ENCODE results near the gene ADRB2. TPM values are rescaled to one million over a fixed set of nuclear protein-coding genes. Genes with fewer than 3 reads are reported as not detected.

The ADRB2 gene
- total RNA-seq, 1 donor, result under 0.01 TPM

DNA sequence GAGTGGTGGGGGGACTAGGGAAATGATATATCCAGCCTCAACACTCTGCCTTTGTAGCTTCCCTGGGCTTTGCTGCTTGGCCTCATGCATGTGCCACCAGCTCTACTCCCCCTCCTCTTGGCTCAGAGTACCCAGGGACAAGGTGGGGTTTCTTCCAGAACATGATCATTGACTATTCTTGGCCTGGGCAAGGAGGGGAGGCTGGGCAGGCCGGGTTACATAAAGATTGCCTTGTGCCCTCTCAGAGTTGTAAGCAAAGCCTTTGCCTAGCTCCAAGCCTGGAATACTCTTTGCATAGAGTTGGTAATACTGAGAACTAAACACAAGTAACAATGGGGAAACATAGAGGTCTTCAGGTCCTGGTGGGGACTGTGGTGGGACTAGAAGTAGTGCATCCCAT is 11.9 kb downstream of the ADRB2 start:
- H3K9me3 ChIP-seq (ENCODE audit: low read depth, low read length), result no peaks in the 10 kb centered on the region
- no peak overlapping the region for H2AFZ ChIP-seq (ENCODE audit: low read length)
- H4K20me1 ChIP-seq (ENCODE audit: insufficient read depth, low read length), result no peaks in the 10 kb centered on the region
- no peaks in the 10 kb centered on the region for H3K36me3 ChIP-seq (ENCODE audit: insufficient read depth, low read length)
- H3K27ac ChIP-seq (ENCODE audit: low read depth, low read length), result no peak overlapping the region
- H3K4me2 ChIP-seq (ENCODE audit: insufficient read depth, low read length), result no peak overlapping the region
- H3K27me3 ChIP-seq (ENCODE audit: insufficient read depth, low read length), result no peaks in the 10 kb centered on the region
- TF ChIP-seq, protein P1, sequence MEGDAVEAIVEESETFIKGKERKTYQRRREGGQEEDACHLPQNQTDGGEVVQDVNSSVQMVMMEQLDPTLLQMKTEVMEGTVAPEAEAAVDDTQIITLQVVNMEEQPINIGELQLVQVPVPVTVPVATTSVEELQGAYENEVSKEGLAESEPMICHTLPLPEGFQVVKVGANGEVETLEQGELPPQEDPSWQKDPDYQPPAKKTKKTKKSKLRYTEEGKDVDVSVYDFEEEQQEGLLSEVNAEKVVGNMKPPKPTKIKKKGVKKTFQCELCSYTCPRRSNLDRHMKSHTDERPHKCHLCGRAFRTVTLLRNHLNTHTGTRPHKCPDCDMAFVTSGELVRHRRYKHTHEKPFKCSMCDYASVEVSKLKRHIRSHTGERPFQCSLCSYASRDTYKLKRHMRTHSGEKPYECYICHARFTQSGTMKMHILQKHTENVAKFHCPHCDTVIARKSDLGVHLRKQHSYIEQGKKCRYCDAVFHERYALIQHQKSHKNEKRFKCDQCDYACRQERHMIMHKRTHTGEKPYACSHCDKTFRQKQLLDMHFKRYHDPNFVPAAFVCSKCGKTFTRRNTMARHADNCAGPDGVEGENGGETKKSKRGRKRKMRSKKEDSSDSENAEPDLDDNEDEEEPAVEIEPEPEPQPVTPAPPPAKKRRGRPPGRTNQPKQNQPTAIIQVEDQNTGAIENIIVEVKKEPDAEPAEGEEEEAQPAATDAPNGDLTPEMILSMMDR (IDR thresholded peaks at IDR 0.05; ENCODE audit: extremely low read depth, low read depth, low read length), result no peak
- peaks cover 10% of the 10 kb centered on the region for H3K79me2 ChIP-seq (ENCODE audit: insufficient read depth, low read length)
- no peak for DNase-seq (ENCODE audit: insufficient read length, low spot score, missing footprints)
- peaks cover 2% of the 10 kb centered on the region for H3K4me1 ChIP-seq (ENCODE audit: insufficient read depth, low read length)
- no peak overlapping the region for H3K4me3 ChIP-seq (ENCODE audit: insufficient read depth, low read length)

DNA sequence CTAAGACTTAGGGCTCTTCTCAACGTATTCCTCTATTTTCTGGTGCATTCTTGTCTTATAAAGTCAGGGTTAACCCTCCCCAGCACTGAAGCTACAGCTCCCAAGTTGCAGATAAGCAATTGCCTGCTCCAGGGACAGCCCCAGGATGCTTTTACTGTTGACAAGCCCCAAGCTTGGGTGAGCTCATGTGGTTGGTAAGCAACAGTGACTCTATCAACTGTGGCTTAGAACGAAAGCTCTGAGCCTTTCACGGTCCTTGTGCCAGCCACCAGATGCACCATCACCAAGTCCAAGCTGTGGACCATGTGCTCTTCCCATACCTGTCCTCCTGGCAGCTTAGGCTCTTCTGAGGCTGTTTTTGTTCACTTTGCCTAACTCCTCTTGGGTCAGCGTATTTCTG is 13.5 kb downstream of the ADRB2 start:
- H2AFZ ChIP-seq (ENCODE audit: low read length), result no peak overlapping the region
- no peak overlapping the region for H3K27ac ChIP-seq (ENCODE audit: low read depth, low read length)
- no peaks in the 10 kb centered on the region for H3K79me2 ChIP-seq (ENCODE audit: insufficient read depth, low read length)
- H3K9me3 ChIP-seq (ENCODE audit: low read depth, low read length), result no peaks in the 10 kb centered on the region
- DNase-seq (ENCODE audit: insufficient read length, low spot score, missing footprints), result no peak
- H4K20me1 ChIP-seq (ENCODE audit: insufficient read depth, low read length), result no peaks in the 10 kb centered on the region
- TF ChIP-seq, protein P1 (IDR thresholded peaks at IDR 0.05; ENCODE audit: extremely low read depth, low read depth, low read length), result no peak
- H3K36me3 ChIP-seq (ENCODE audit: insufficient read depth, low read length), result no peaks in the 10 kb centered on the region
- no peaks in the 10 kb centered on the region for H3K27me3 ChIP-seq (ENCODE audit: insufficient read depth, low read length)
- H3K4me2 ChIP-seq (ENCODE audit: insufficient read depth, low read length), result no peak overlapping the region
- H3K4me3 ChIP-seq (ENCODE audit: insufficient read depth, low read length), result no peak overlapping the region
- H3K4me1 ChIP-seq (ENCODE audit: insufficient read depth, low read length), result peaks cover 8% of the 10 kb centered on the region

DNA sequence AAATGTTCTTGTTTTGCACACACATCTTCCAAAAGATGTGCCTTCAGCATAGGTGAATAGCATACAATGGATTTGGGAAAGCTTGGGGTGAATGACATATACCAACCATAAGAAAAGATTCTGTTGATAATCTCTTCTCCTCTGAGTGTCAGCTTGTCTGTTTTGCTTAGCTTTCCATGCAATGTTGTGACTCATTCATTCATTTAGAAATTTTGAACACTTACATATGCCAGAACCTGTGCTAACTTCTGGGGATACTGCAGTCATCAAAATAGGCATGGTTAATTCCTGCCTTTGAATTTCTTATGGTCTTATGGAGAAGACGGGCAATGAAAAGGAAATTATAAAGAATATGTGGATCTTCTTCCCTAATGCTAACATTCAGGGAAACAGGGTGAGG is 14.1 kb downstream of the ADRB2 start:
- Histone ChIP-seq H3K4me1 (ENCODE audit: insufficient read depth, low read length) (peaks cover 8% of the 10 kb centered on the region), H3K9me3 (ENCODE audit: low read depth, low read length) (no peaks in the 10 kb centered on the region), H2AFZ (ENCODE audit: low read length) (no peak overlapping the region), H3K36me3 (ENCODE audit: insufficient read depth, low read length) (no peaks in the 10 kb centered on the region), H3K27ac (ENCODE audit: low read depth, low read length) (no peak overlapping the region), H3K79me2 (ENCODE audit: insufficient read depth, low read length) (no peaks in the 10 kb centered on the region), H3K27me3 (ENCODE audit: insufficient read depth, low read length) (no peaks in the 10 kb centered on the region), H3K4me3 (ENCODE audit: insufficient read depth, low read length) (no peak overlapping the region), H3K4me2 (ENCODE audit: insufficient read depth, low read length) (no peak overlapping the region), H4K20me1 (ENCODE audit: insufficient read depth, low read length) (no peaks in the 10 kb centered on the region)
- TF ChIP-seq, protein P1 (IDR thresholded peaks at IDR 0.05; ENCODE audit: extremely low read depth, low read depth, low read length), result no peak
- DNase-seq (ENCODE audit: insufficient read length, low spot score, missing footprints), result no peak

DNA sequence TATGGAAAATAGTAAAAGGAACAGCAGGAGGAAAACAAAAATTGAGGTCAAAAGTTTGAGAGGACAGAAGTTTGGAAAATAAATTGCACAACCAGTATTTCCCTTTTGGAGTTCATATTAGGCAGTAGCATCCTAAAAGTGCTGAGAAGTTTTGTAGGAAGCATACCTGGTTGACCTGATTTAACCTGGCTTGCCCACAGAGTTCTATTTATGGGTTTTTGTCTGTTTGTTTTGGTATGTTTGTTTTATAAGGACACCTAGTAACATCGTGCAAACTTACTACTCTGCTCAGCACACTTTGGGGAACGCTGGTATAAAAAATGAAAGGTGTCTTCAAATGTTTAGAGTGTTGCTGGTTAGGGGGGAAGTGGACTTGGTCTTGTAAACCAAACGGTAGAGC is 15.1 kb downstream of the ADRB2 start:
- no peaks in the 10 kb centered on the region for H3K79me2 ChIP-seq (ENCODE audit: insufficient read depth, low read length)
- no peak overlapping the region for H3K27ac ChIP-seq (ENCODE audit: low read depth, low read length)
- TF ChIP-seq, protein P1 (IDR thresholded peaks at IDR 0.05; ENCODE audit: extremely low read depth, low read depth, low read length), result no peak
- DNase-seq (ENCODE audit: insufficient read length, low spot score, missing footprints), result no peak
- H3K4me1 ChIP-seq (ENCODE audit: insufficient read depth, low read length), result peaks cover 8% of the 10 kb centered on the region
- H3K4me3 ChIP-seq (ENCODE audit: insufficient read depth, low read length), result no peak overlapping the region
- H3K4me2 ChIP-seq (ENCODE audit: insufficient read depth, low read length), result no peak overlapping the region
- no peak overlapping the region for H2AFZ ChIP-seq (ENCODE audit: low read length)
- H3K9me3 ChIP-seq (ENCODE audit: low read depth, low read length), result no peaks in the 10 kb centered on the region
- H3K27me3 ChIP-seq (ENCODE audit: insufficient read depth, low read length), result no peaks in the 10 kb centered on the region
- no peaks in the 10 kb centered on the region for H3K36me3 ChIP-seq (ENCODE audit: insufficient read depth, low read length)
- no peaks in the 10 kb centered on the region for H4K20me1 ChIP-seq (ENCODE audit: insufficient read depth, low read length)

Measured in osteoblast (primary cell).